IPS DF 19.7 (cell line): Measurements from ENCODE around the gene LOXL3.
"Not testable (repeated sequence)": the region's sequence is repeated elsewhere in the genome, so short reads cannot be mapped to it uniquely, and the experiment has no call there.

Experiments
- DNase-seq: peaks from one replicate; pipeline ENCODE4 v3.0.0-alpha.2; 2013; ENCODE audit warnings: low read depth, low spot score

LOXL3 gene

DNA sequence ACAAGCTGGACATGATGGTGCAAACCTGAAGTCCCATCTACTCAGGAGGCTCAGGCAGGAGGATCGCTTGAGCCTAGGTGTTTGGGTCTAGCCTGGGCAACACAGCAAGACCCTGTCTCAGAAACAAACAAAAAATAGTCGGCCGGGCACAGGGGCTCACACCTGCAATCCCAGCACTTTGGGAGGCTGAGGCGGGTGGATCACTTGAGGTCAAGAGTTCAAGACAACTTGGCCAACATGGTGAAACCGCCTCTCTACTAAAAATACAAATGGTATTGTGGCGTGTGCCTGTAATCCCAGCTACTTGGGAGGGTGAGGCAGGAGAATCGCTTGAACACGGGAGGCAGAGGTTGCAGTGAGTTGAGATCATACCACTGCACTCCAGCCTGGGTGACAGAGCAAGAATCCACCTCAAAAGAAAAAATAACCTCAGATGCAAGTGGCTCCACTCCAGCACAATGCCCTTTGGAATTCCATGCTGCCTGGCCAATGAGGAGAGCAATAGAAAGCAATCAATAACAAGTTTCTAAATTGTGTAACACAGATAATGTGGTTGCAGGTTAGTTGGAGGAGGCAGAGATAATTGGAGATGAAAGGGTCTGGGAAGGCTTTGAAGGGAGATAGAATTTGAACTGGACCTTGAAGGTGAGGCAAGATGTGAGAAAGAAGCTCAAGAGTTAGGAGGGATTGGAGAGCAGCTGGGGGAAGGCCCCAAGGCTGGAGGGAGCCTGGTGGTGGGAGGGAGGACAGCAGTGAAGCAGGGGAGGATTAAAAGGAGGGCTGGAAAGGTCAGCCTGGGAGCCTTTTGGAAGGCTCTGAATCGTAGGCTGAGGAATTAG, 64.9 kb downstream of the LOXL3 start:
- no peak for DNase-seq

- no peak for DNase-seq
Measured at GRCh38 chr2:74486141-74486540, 67.6 kb downstream of the LOXL3 start.

DNA sequence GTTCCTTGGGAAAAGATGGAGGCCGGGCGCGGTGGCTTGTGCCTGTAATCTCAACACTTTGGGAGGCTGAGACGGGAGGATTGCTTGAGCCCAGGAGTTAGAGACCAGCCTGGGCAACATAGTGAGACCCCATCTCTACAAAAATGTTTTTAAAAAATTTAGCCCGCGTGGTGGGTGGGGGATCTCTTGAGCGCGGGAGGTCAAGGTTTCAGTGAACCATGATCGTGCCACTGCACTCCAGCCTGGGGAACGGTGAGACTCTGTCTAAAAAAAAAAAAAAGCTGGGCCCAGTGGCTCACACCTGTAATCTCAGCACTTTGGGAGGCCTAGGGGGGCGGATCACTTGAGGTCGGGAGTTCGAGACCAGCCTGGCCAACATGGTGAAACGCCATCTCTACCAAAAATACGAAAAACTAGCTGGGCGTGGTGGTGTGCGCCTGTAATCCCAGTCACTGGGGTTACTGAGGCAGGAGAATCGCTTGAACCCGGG, 70.0 kb downstream of the LOXL3 start:
- not testable (repeated sequence) for DNase-seq

- DNase-seq = peak; percentile 88
Measured at GRCh38 chr2:74482801-74483674, 70.7 kb downstream of the LOXL3 start, which contains the start of the genes CCDC142 and TTC31. Gene CCDC142 (minus strand): TSS chr2:74482998. CDS start chr2:74482837, 161 bp downstream. Gene TTC31 (plus strand): TSS chr2:74483081. CDS start chr2:74483096, 15 bp downstream.
